Tibial artery (tissue), 4 donors: ENCODE results near the gene BORCS8.
"Not testable (repeated sequence)": the region's sequence is repeated elsewhere in the genome, so short reads cannot be mapped to it uniquely, and the experiment has no call there.

Experiments
- DNase-seq, 2 donors: peaks; one replicate each; pipeline ENCODE4 v3.0.0-alpha.2; 2019
- H3K27ac ChIP-seq, 2 donors: fragments of 200-600 bp; sonication (generic) in 1 of 2; 1 replicate in 1 of 2; 2 replicates in 1 of 2; pipeline ENCODE4 v1.5.1; 2018 to 2019; ENCODE audit warnings: mild to moderate bottlenecking in 1 of 2
- H3K27me3 ChIP-seq, 2 donors: fragments of 200-600 bp; sonication (generic) in 1 of 2; one replicate each; pipeline versions ENCODE4 v1.5.1 to v1.6.0; 2016 to 2019
- H3K36me3 ChIP-seq, 3 donors: fragments of 200-600 bp; sonication (generic) in 2 of 3; one replicate each; pipeline ENCODE4 v1.5.1; 2016 to 2019; ENCODE audit warnings: mild to moderate bottlenecking in 2 of 3
- H3K4me1 ChIP-seq, 4 donors: fragments of 200-600 bp; sonication (generic) in 2 of 4; 1 replicate in 3 of 4; 2 replicates in 1 of 4; pipeline ENCODE4 v1.5.1; 2016 to 2019
- H3K4me3 ChIP-seq, 2 donors: fragments of 200-600 bp; sonication (generic) in 1 of 2; 1 replicate in 1 of 2; 2 replicates in 1 of 2; pipeline ENCODE4 v1.5.1; 2018 to 2019; ENCODE audit warnings: mild to moderate bottlenecking in 2 of 2
- H3K9me3 ChIP-seq, 3 donors: fragments of 200-600 bp; sonication (generic) in 1 of 3; one replicate each; pipeline ENCODE4 v1.5.1; 2016 to 2019
- intact Hi-C: fragments of 100-400 bp; cut with DNase I; formaldehyde crosslinking; loops from one replicate; pipeline ENCODE4 v1.15.0; 2023; ENCODE audit warnings: low total_unique reads
- TF ChIP-seq, protein P1 (sequence below), 2 experiments: fragments of 200-600 bp in 1 of 2; fragments of 450-650 bp in 1 of 2; IDR thresholded peaks; one replicate each; pipeline ENCODE4 v1.5.1; 2017 to 2019; ENCODE audit warnings: antibody characterized with exemption in 2 of 2, mild to moderate bottlenecking in 1 of 2, moderate library complexity in 1 of 2

Gene BORCS8

DNA sequence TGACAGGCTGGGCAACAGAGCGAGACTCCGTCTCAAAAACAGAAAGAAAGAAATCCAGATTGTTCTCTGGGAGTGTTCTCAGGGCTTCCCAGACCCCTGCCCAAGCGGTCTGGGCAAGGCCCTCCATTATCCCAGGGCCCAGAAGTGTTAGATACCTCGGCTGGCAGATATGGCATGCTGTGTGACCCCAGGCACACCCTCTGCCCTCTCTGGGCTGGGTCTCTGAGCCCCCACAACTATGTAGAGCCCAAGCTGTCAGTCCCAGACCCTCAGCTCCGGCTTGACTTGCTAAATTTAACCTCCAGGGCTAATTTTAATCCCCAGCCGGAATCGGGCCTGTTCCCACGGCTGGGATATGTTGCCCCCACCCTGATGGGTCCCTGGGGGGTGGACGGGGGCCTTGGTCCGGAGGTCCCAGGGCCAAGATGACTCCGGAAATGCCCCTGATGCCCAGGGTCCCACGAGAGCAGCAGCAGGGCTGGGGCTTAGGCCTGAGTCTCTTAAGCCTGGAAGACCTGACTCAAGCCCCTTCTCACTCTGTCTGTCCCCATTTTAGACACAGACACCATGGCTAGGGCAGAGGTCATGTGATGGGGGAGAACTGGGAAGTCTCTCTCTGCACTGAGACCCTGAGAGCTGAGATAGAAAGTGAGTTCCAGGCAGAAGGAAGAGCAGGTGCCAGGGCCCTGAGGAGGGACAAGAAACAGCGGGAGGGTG, 39.1 kb downstream of the BORCS8 start:
- Histone ChIP-seq H3K36me3 (peaks cover 12 to 40% (median 19%) of the 10 kb centered on the region in 3 donors), H3K27ac (no peak overlapping the region), H3K9me3 (no peaks in the 10 kb centered on the region), H3K4me3 (no peak overlapping the region), H3K4me1 (no peaks in the 10 kb centered on the region), H3K27me3 (no peaks in the 10 kb centered on the region)
- DNase-seq: no peak
- intact Hi-C loops: no loop called here
- TF ChIP-seq, protein P1, sequence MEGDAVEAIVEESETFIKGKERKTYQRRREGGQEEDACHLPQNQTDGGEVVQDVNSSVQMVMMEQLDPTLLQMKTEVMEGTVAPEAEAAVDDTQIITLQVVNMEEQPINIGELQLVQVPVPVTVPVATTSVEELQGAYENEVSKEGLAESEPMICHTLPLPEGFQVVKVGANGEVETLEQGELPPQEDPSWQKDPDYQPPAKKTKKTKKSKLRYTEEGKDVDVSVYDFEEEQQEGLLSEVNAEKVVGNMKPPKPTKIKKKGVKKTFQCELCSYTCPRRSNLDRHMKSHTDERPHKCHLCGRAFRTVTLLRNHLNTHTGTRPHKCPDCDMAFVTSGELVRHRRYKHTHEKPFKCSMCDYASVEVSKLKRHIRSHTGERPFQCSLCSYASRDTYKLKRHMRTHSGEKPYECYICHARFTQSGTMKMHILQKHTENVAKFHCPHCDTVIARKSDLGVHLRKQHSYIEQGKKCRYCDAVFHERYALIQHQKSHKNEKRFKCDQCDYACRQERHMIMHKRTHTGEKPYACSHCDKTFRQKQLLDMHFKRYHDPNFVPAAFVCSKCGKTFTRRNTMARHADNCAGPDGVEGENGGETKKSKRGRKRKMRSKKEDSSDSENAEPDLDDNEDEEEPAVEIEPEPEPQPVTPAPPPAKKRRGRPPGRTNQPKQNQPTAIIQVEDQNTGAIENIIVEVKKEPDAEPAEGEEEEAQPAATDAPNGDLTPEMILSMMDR (IDR thresholded peaks at IDR 0.05): no peak

DNA sequence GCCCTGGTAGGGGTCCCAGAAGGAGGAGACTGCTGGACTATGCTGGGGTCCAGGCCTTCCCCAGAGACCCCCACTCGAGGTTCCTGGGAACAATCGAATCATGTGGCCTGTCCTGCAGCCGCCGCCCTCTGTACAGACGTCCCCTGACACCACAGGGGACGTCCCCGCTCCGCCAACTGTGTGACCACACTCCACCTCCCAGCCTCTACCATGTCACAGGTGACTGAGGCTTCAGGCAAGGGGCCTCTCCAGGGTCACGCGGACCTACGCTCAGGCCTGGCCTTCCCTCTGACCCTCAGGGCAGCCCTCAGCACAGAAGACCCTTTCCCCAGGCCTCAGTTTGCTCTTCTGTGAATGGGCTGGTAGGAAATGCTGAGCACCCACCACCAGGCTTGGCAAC, 40.5 kb downstream of the BORCS8 start:
- no peaks in the 10 kb centered on the region for H3K27me3 ChIP-seq
- H3K36me3 ChIP-seq: peaks cover 7 to 46% (median 13%) of the 10 kb centered on the region in 3 donors
- intact Hi-C loops: no loop called here
- no peak for DNase-seq
- TF ChIP-seq, protein P1 (IDR thresholded peaks at IDR 0.05): no peak
- H3K9me3 ChIP-seq: no peaks in the 10 kb centered on the region
- peaks cover 0 to under 1% (median 0%) of the 10 kb centered on the region in 4 donors for H3K4me1 ChIP-seq
- H3K27ac ChIP-seq: no peak overlapping the region
- H3K4me3 ChIP-seq: no peak overlapping the region

DNA sequence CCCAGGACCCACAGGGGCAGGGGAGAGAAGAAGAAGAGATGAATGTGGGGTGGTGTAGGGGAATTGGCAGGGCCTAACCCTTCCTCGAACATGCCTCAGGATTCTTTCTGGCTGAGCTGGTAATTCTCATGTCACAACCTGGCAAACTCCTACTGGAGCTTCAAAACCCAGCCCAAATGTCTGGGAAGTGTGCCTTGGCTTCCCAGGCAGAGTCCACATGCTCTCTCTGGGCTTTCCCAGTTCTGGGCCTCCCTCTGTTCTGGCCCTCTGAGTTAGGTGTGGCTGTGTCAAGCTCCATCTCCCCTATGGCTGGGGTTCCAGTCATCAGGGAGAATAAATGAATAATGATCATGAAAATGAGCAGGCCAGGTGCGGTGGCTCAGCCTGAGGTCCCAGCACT, 42.5 kb downstream of the BORCS8 start:
- intact Hi-C loops: no loop called here
- no peak overlapping the region for H3K27ac ChIP-seq

DNA sequence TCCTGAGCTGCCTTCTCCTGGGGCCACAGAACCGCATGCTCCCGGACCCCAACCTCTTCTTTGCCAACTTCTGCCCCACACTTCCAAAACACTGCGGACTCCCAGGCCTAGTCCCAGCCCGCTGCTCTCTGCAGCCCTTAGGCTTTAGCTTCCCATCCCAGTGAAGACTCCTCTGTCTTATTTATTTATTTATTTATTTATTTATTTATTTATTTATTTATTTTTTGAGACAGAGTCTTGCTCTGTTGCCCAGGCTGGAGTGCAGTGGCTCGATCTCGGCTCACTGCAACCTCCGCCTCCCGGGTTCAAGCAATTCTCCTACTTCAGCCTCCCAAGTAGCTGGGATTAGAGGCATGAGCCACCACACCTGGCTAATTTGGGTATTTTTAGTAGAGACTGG, 43.4 kb downstream of the BORCS8 start:
- H3K4me1 ChIP-seq: peaks cover 0 to 10% (median 8%) of the 10 kb centered on the region in 4 donors
- H3K9me3 ChIP-seq, H3K27ac ChIP-seq, intact Hi-C loops, H3K4me3 ChIP-seq, DNase-seq, H3K27me3 ChIP-seq: not testable (repeated sequence)
- H3K36me3 ChIP-seq: peaks cover 6 to 40% (median 6%) of the 10 kb centered on the region in 3 donors

More for the DNA sequence above, 42.5 kb downstream of the BORCS8 start:
- TF ChIP-seq, protein P1 (IDR thresholded peaks at IDR 0.05): no peak
- H3K9me3 ChIP-seq: no peaks in the 10 kb centered on the region
- no peak overlapping the region for H3K4me3 ChIP-seq
- no peak for DNase-seq
- no peaks in the 10 kb centered on the region for H3K27me3 ChIP-seq
- H3K36me3 ChIP-seq: peaks cover 6 to 40% (median 6%) of the 10 kb centered on the region in 3 donors
- peaks cover 0 to 10% (median 8%) of the 10 kb centered on the region in 4 donors for H3K4me1 ChIP-seq

DNA sequence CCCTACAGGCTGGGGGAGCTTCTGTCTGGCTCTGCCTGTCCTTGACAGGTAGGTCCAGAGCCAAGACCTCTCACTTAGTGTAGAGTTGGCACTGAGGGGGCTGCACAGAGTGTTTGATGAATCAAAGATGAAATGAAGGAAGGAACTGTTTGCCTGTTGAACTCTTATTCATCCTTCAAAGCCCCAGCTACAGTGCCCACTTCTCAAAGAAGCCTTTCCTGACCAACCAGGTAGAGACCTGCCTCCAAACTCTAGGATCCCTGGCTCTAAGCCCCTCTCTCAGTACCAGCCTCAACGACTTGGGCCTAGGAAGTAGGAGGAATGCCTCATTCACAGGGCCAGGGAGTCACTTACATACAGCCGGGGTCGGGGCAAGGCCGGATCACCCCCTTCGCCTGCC, 44.6 kb downstream of the BORCS8 start:
- Histone ChIP-seq H3K4me3 (no peak overlapping the region), H3K27me3 (no peaks in the 10 kb centered on the region), H3K4me1 (peaks cover 0 to 10% (median 8%) of the 10 kb centered on the region in 4 donors), H3K9me3 (no peaks in the 10 kb centered on the region), H3K27ac (no peak overlapping the region), H3K36me3 (peaks cover 6 to 40% (median 6%) of the 10 kb centered on the region in 3 donors)
- DNase-seq: no peak
- intact Hi-C loops: no loop called here
- TF ChIP-seq, protein P1 (IDR thresholded peaks at IDR 0.05): no peak

DNA sequence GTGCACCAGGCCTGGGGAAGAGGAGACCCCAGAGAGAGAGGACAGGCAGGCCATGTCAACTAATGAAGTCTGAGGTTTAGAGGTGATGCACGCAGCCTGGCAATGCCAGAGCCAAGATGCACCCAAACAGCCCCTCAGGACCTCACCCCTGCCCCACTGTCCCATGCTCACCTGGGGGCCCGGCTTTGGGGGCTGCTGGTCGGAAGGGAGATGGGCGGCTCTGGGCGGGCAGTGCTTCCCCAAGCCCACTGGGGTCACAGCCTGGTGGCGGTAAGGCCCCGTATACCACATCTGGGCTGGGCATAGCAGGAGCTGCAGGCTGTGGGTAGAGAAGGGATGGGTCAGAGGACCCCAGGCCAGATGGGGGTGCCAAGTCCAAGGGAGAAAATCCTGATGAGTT, 45.1 kb downstream of the BORCS8 start:
- peaks cover 6 to 40% (median 6%) of the 10 kb centered on the region in 3 donors for H3K36me3 ChIP-seq
- H3K4me1 ChIP-seq: peaks cover 0 to 10% (median 8%) of the 10 kb centered on the region in 4 donors
- no peaks in the 10 kb centered on the region for H3K27me3 ChIP-seq
- intact Hi-C loops: no loop called here
- DNase-seq: no peak
- H3K9me3 ChIP-seq: no peaks in the 10 kb centered on the region
- no peak overlapping the region for H3K27ac ChIP-seq
- no peak overlapping the region for H3K4me3 ChIP-seq
- TF ChIP-seq, protein P1 (IDR thresholded peaks at IDR 0.05): no peak
